Hepatocyte (in vitro differentiated cells): ENCODE data around the gene SLC17A1. TPM values are rescaled to one million over a fixed set of nuclear protein-coding genes. Genes with fewer than 3 reads are reported as not detected.
A peak's percentile ranks its signal among the peaks of the same experiment; 100 is the strongest.

Source experiments
- DNase-seq: peaks from one replicate; pipeline ENCODE4 v3.0.0-alpha.2; 2016; ENCODE audit warnings: low spot score
- H2AFZ ChIP-seq: fragments of 200-600 bp; sonication (generic); 2 replicates; pipeline ENCODE4 v1.6.0; 2016; ENCODE audit warnings: antibody characterized with exemption, mild to moderate bottlenecking
- H3K27ac ChIP-seq: fragments of 200-600 bp; sonication (generic); 2 replicates; pipeline ENCODE4 v1.5.1; 2016; ENCODE audit warnings: mild to moderate bottlenecking
- H3K27me3 ChIP-seq: fragments of 200-600 bp; sonication (generic); 2 replicates; pipeline ENCODE4 v1.6.1; 2016
- H3K36me3 ChIP-seq: fragments of 200-600 bp; sonication (generic); replicated peaks from 2 replicates; pipeline ENCODE4 v1.5.1; 2016; ENCODE audit warnings: low read depth; ENCODE audit not compliant: insufficient read depth
- H3K4me1 ChIP-seq: fragments of 200-600 bp; sonication (generic); 2 replicates; pipeline ENCODE4 v1.5.1; 2016; ENCODE audit warnings: mild to moderate bottlenecking, moderate library complexity; ENCODE audit not compliant: insufficient read depth
- H3K4me2 ChIP-seq: fragments of 200-600 bp; sonication (generic); 2 replicates; pipeline ENCODE4 v1.6.0; 2016
- H3K4me3 ChIP-seq: fragments of 200-600 bp; sonication (generic); 2 replicates; pipeline ENCODE4 v1.5.1; 2016; ENCODE audit warnings: mild to moderate bottlenecking
- H3K79me2 ChIP-seq: fragments of 200-600 bp; sonication (generic); 2 replicates; pipeline ENCODE4 v1.6.0; 2017; ENCODE audit warnings: mild to moderate bottlenecking
- H3K9me2 ChIP-seq: fragments of 200-600 bp; sonication (generic); replicated peaks from 2 replicates; pipeline ENCODE4 v1.6.0; 2017; ENCODE audit warnings: mild to moderate bottlenecking; ENCODE audit not compliant: insufficient read depth
- H3K9me3 ChIP-seq: fragments of 200-600 bp; sonication (generic); 2 replicates; pipeline ENCODE4 v1.5.1; 2016; ENCODE audit warnings: low read depth, mild to moderate bottlenecking
- H4K20me1 ChIP-seq: fragments of 200-600 bp; sonication (generic); 2 replicates; pipeline ENCODE4 v1.6.0; 2016; ENCODE audit warnings: mild to moderate bottlenecking; ENCODE audit not compliant: insufficient read depth, poor library complexity, severe bottlenecking
- CTCF ChIP-seq: fragments of 200-600 bp; sonication (generic); IDR thresholded peaks from 2 replicates; pipeline ENCODE4 v1.5.1; 2016; ENCODE audit warnings: antibody characterized with exemption, mild to moderate bottlenecking; ENCODE audit not compliant: poor library complexity
- EZH2 ChIP-seq: fragments of 200-600 bp; sonication (generic); IDR thresholded peaks from 2 replicates; pipeline ENCODE4 v1.6.1; 2016; ENCODE audit warnings: antibody characterized with exemption, mild to moderate bottlenecking, borderline replicate concordance
- EZH2phosphoT487 ChIP-seq: fragments of 200-600 bp; sonication (generic); IDR thresholded peaks from one replicate; pipeline ENCODE4 v1.6.1; 2018; ENCODE audit warnings: antibody characterized with exemption, mild to moderate bottlenecking, low read depth, moderate library complexity; ENCODE audit not compliant: unreplicated experiment, severe bottlenecking
- WGBS: methylation state at CpG from one replicate; pipeline ENCODE4 v1.1.6; 2016; ENCODE audit warnings: low lambda C conversion rate; ENCODE audit errors: missing lambda C conversion rate; 5-methylcytosine and 5-hydroxymethylcytosine counted together
- polyA plus RNA-seq: library from polyadenylated mRNA; unstranded; fragments of >200 nt; fragmentation: Nextera tagmentation; extraction: Ambion mirVana; gene quantifications from 2 replicates; pipeline ENCODE4 v1.2.1, GENCODE V29; 2016
- total RNA-seq: library from RNA; depleted of rRNA; stranded (reverse); fragments of >200 nt; gene quantifications from 2 replicates; pipeline ENCODE4 v1.2.3, GENCODE V29; 2014

Gene SLC17A1
- total and polyA plus RNA-seq, 2 experiments from 2014 or later = 3.2 to 4.0 TPM

- no peak overlapping the region for H2AFZ ChIP-seq
- no peak overlapping the region for H3K4me2 ChIP-seq
Measured at GRCh38 chr6:25832670-25833069, 818 bp upstream of the SLC17A1 start.

GRCh38 chr6:25832307-25832662 is 433 bp upstream of the SLC17A1 start:
- Histone ChIP-seq H3K4me1 (peaks cover 13% of the 10 kb centered on the region), H3K36me3 (no peaks in the 10 kb centered on the region), H2AFZ (no peak overlapping the region), H3K27ac (no peak overlapping the region), H3K4me2 (peak overlapping the region; percentile 65), H3K9me3 (no peaks in the 10 kb centered on the region), H3K27me3 (no peaks in the 10 kb centered on the region), H3K9me2 (no peaks in the 10 kb centered on the region), H3K79me2 (no peaks in the 10 kb centered on the region), H3K4me3 (no peak overlapping the region), H4K20me1 (no peaks in the 10 kb centered on the region)
- TF ChIP-seq EZH2 (no peak), CTCF (no peak), EZH2phosphoT487 (no peak)
- DNase-seq = no peak

More at GRCh38 chr6:25832670-25833069, 818 bp upstream of the SLC17A1 start:
- H3K27ac ChIP-seq = no peak overlapping the region
- H3K9me3 ChIP-seq = no peaks in the 10 kb centered on the region
- no peak for TF ChIP-seq CTCF
- TF ChIP-seq EZH2phosphoT487 = no peak
- TF ChIP-seq EZH2 = no peak
- no peaks in the 10 kb centered on the region for H4K20me1 ChIP-seq
- no peaks in the 10 kb centered on the region for H3K36me3 ChIP-seq
- H3K9me2 ChIP-seq = no peaks in the 10 kb centered on the region
- 81% methylated on average over 3 of the region's 3 CpGs for WGBS
- peaks cover 13% of the 10 kb centered on the region for H3K4me1 ChIP-seq
- no peak overlapping the region for H3K4me3 ChIP-seq
- DNase-seq = no peak
- H3K79me2 ChIP-seq = no peaks in the 10 kb centered on the region
- H3K27me3 ChIP-seq = no peaks in the 10 kb centered on the region

- Histone ChIP-seq H3K36me3 (no peaks in the 10 kb centered on the region), H3K79me2 (no peaks in the 10 kb centered on the region), H3K27me3 (no peaks in the 10 kb centered on the region), H2AFZ (no peak overlapping the region), H3K4me3 (no peak overlapping the region), H3K4me1 (peaks cover 11% of the 10 kb centered on the region), H3K27ac (no peak overlapping the region), H4K20me1 (no peaks in the 10 kb centered on the region), H3K9me2 (no peaks in the 10 kb centered on the region), H3K4me2 (no peak overlapping the region), H3K9me3 (no peaks in the 10 kb centered on the region)
- no peak for TF ChIP-seq EZH2phosphoT487
- TF ChIP-seq EZH2 = no peak
- no peak for TF ChIP-seq CTCF
- WGBS = 77% methylated on average over 4 of the region's 4 CpGs
- no peak for DNase-seq
Measured at GRCh38 chr6:25830458-25830857, 1.4 kb downstream of the SLC17A1 start.

- no peaks in the 10 kb centered on the region for H3K36me3 ChIP-seq
- 100% methylated on average over 1 of the region's 1 CpG for WGBS
- H3K27ac ChIP-seq = no peak overlapping the region
- H3K79me2 ChIP-seq = no peaks in the 10 kb centered on the region
- TF ChIP-seq CTCF (no peak), EZH2phosphoT487 (no peak), EZH2 (no peak)
- no peaks in the 10 kb centered on the region for H3K9me2 ChIP-seq
- DNase-seq = no peak
- no peak overlapping the region for H2AFZ ChIP-seq
- peaks cover 9% of the 10 kb centered on the region for H3K4me1 ChIP-seq
- no peak overlapping the region for H3K4me3 ChIP-seq
- no peaks in the 10 kb centered on the region for H3K9me3 ChIP-seq
- no peaks in the 10 kb centered on the region for H3K27me3 ChIP-seq
- no peak overlapping the region for H3K4me2 ChIP-seq
- no peaks in the 10 kb centered on the region for H4K20me1 ChIP-seq
Measured at GRCh38 chr6:25829375-25829774, 2.5 kb downstream of the SLC17A1 start.
